NCI-H446 (cell line): ENCODE results near the gene AKR1D1.
"Not testable (repeated sequence)": the region's sequence is repeated elsewhere in the genome, so short reads cannot be mapped to it uniquely, and the experiment has no call there.

Source experiments
- DNase-seq, 2 experiments: peaks; one replicate each; lab custom pipeline; 2025; lab: John Stamatoyannopoulos, UW

AKR1D1 gene

GRCh38 chr7:138076196-138076595 is at the start of gene AKR1D1:
TSS of gene AKR1D1 (plus strand) at chr7:138076459. CDS start at chr7:138076519, 60 bp downstream.
- DNase-seq, result no peak

- DNase-seq, result no peak
Measured at GRCh38 chr7:138027100-138027499, 49.2 kb upstream of the AKR1D1 start.

GRCh38 chr7:138029126-138029525 is 47.1 kb upstream of the AKR1D1 start:
- no peak for DNase-seq

- DNase-seq, result no peak
Measured at GRCh38 chr7:138029941-138030340, 46.3 kb upstream of the AKR1D1 start.

- no peak for DNase-seq
Measured at GRCh38 chr7:138030679-138031351, 45.4 kb upstream of the AKR1D1 start.

- DNase-seq, result no peak
Measured at GRCh38 chr7:138032186-138032585, 44.1 kb upstream of the AKR1D1 start.

- no peak for DNase-seq
Measured at GRCh38 chr7:138032770-138033169, 43.5 kb upstream of the AKR1D1 start.

- no peak for DNase-seq
Measured at GRCh38 chr7:138033241-138033640, 43.0 kb upstream of the AKR1D1 start.

GRCh38 chr7:138036135-138036534 is 40.1 kb upstream of the AKR1D1 start:
- no peak for DNase-seq

GRCh38 chr7:138040063-138040462 is 36.2 kb upstream of the AKR1D1 start:
- not testable (repeated sequence) for DNase-seq

GRCh38 chr7:138044897-138045296 is 31.4 kb upstream of the AKR1D1 start:
- DNase-seq, result no peak

GRCh38 chr7:138047907-138048306 is 28.4 kb upstream of the AKR1D1 start:
- DNase-seq, result no peak

- DNase-seq, result no peak
Measured at GRCh38 chr7:138049505-138050116, 26.6 kb upstream of the AKR1D1 start.

GRCh38 chr7:138051712-138052247 is 24.5 kb upstream of the AKR1D1 start:
- not testable (repeated sequence) for DNase-seq

GRCh38 chr7:138052696-138053095 is 23.6 kb upstream of the AKR1D1 start:
- DNase-seq, result no peak

- not testable (repeated sequence) for DNase-seq
Measured at GRCh38 chr7:138055698-138056097, 20.6 kb upstream of the AKR1D1 start.

- DNase-seq, result no peak
Measured at GRCh38 chr7:138063400-138063799, 12.9 kb upstream of the AKR1D1 start.

GRCh38 chr7:138064856-138065357 is 11.4 kb upstream of the AKR1D1 start:
- DNase-seq, result no peak

- DNase-seq, result no peak
Measured at GRCh38 chr7:138065827-138066226, 10.4 kb upstream of the AKR1D1 start.

GRCh38 chr7:138066954-138067394 is 9.3 kb upstream of the AKR1D1 start:
- DNase-seq, result no peak

GRCh38 chr7:138067774-138068173 is 8.5 kb upstream of the AKR1D1 start:
- DNase-seq, result no peak

GRCh38 chr7:138070908-138071307 is 5.4 kb upstream of the AKR1D1 start:
- DNase-seq, result no peak

- DNase-seq, result no peak
Measured at GRCh38 chr7:138072726-138073125, 3.5 kb upstream of the AKR1D1 start.
